Endothelial cell of umbilical vein (primary cell): ENCODE measurements around the gene KLF3. TPM values are rescaled to one million over a fixed set of nuclear protein-coding genes. Genes with fewer than 3 reads are reported as not detected.

ENCODE experiments used
- BruUV-seq: library from RNA; stranded (reverse); fragments of 400-500 nt; replicated peaks from 2 replicates; lab custom pipeline; 2021; lab: Mats Ljungman, UMichigan
- CTCF ChIA-PET: fragments of 300-600, 350-600 bp; sonication (Branson Sonifier 250); formaldehyde crosslinking; loops from one replicate; lab custom pipeline; 2021; ENCODE audit warnings: antibody characterized with exemption, inconsistent platforms; lab: Charles Lee
- POLR2A ChIA-PET: fragments of 300-600, 350-600 bp; sonication (Branson Sonifier 250); formaldehyde crosslinking; loops from one replicate; lab custom pipeline; 2021; ENCODE audit warnings: antibody characterized with exemption, inconsistent platforms; lab: Charles Lee
- DNase-seq: peaks from one replicate; pipeline ENCODE4 v3.0.0-alpha.2; 2011; ENCODE audit warnings: low read depth, low spot score
- FAIRE-seq: peaks from 2 replicates; lab custom pipeline; 2011; peaks lifted over from hg19 to GRCh38; lab: Jason Lieb, UNC
- H2AFZ ChIP-seq: 2 replicates; pipeline ENCODE4 v1.6.0; 2012; ENCODE audit warnings: low read depth, low read length, control low read depth, inconsistent platforms
- H3K27ac ChIP-seq: 2 replicates; pipeline ENCODE4 v1.5.1; 2011; ENCODE audit warnings: low read depth, mild to moderate bottlenecking, control low read depth, low read length, moderate library complexity; ENCODE audit not compliant: insufficient read depth
- H3K27me3 ChIP-seq, 2 experiments: 2 replicates each; pipeline versions ENCODE4 v1.6.0 to v1.6.1; 2011; ENCODE audit warnings: low read length in 2 of 2, mixed read lengths in 1 of 2; ENCODE audit not compliant: control insufficient read depth in 2 of 2, insufficient read depth in 2 of 2
- H3K36me3 ChIP-seq, 2 experiments: 2 replicates in 1 of 2; 3 replicates in 1 of 2; pipeline ENCODE4 v1.5.1; 2011; ENCODE audit warnings: low read length in 2 of 2, mild to moderate bottlenecking in 1 of 2, moderate library complexity in 1 of 2; ENCODE audit not compliant: control insufficient read depth in 2 of 2, insufficient read depth in 2 of 2; ENCODE audit errors: extremely low read depth in 1 of 2
- H3K4me1 ChIP-seq: 3 replicates; pipeline ENCODE4 v1.5.1; 2011; ENCODE audit warnings: mild to moderate bottlenecking, low read length; ENCODE audit not compliant: control insufficient read depth, insufficient read depth; ENCODE audit errors: extremely low read depth
- H3K4me2 ChIP-seq: 2 replicates; pipeline ENCODE4 v1.6.1; 2011; ENCODE audit warnings: low read length, control low read depth, mixed read lengths; ENCODE audit not compliant: insufficient read depth
- H3K4me3 ChIP-seq, 3 experiments: fragments of 200-600 bp in 1 of 3; sonication (generic), shearing (Covaris generic) in 1 of 3; replicated peaks in 1 of 3; 2 replicates each; pipeline ENCODE4 v1.5.1; 2011 to 2016; ENCODE audit warnings: control low read depth in 3 of 3, low read length in 3 of 3, mild to moderate bottlenecking in 2 of 3, inconsistent platforms in 1 of 3, low read depth in 1 of 3, moderate library complexity in 1 of 3; ENCODE audit not compliant: insufficient read depth in 1 of 3
- H3K79me2 ChIP-seq: 2 replicates; pipeline ENCODE4 v1.6.0; 2012; ENCODE audit warnings: low read length, inconsistent platforms; ENCODE audit not compliant: control insufficient read depth, insufficient read depth
- H3K9ac ChIP-seq: replicated peaks from 2 replicates; pipeline ENCODE3; 2011; ENCODE audit warnings: low read length, control low read depth; ENCODE audit not compliant: insufficient read depth; ENCODE audit errors: extremely low read depth
- H3K9me1 ChIP-seq: replicated peaks from 3 replicates; pipeline ENCODE4 v1.6.0; 2011; ENCODE audit warnings: mild to moderate bottlenecking, low read length; ENCODE audit not compliant: control insufficient read depth, insufficient read depth; ENCODE audit errors: extremely low read depth
- H3K9me3 ChIP-seq: replicated peaks from 2 replicates; pipeline ENCODE4 v1.5.1; 2012; ENCODE audit warnings: low read length, inconsistent platforms; ENCODE audit not compliant: control insufficient read depth, insufficient read depth
- H4K20me1 ChIP-seq: replicated peaks from 2 replicates; pipeline ENCODE3; 2011; ENCODE audit warnings: mild to moderate bottlenecking, low read length; ENCODE audit not compliant: control insufficient read depth, insufficient read depth; ENCODE audit errors: extremely low read depth
- CTCF ChIP-seq, 2 donors: IDR thresholded peaks; 1 replicate in 1 of 2; 2 replicates in 1 of 2; pipeline ENCODE4 v1.5.1; 2011; ENCODE audit warnings: low read length in 2 of 2, mild to moderate bottlenecking in 2 of 2, moderate library complexity in 2 of 2, control low read depth in 1 of 2, inconsistent platforms in 1 of 2, low read depth in 1 of 2; ENCODE audit not compliant: insufficient read depth in 1 of 2; ENCODE audit errors: extremely low read depth in 1 of 2
- EZH2 ChIP-seq: IDR thresholded peaks from 2 replicates; pipeline ENCODE4 v1.6.1; 2012; ENCODE audit warnings: borderline replicate concordance, low read depth, mild to moderate bottlenecking, moderate library complexity, low read length, inconsistent platforms; ENCODE audit not compliant: severe bottlenecking
- FOS ChIP-seq: IDR thresholded peaks from 2 replicates; pipeline ENCODE4 v1.6.1; 2011; ENCODE audit warnings: mild to moderate bottlenecking, low read length, moderate library complexity, borderline replicate concordance; ENCODE audit not compliant: insufficient read depth
- GATA2 ChIP-seq: IDR thresholded peaks from 2 replicates; pipeline ENCODE4 v1.7.0; 2011; ENCODE audit warnings: low read depth, mild to moderate bottlenecking, moderate library complexity, mixed read lengths, low read length; ENCODE audit not compliant: insufficient read length, insufficient read depth
- JUN ChIP-seq: IDR thresholded peaks from 2 replicates; pipeline ENCODE4 v1.6.1; 2011; ENCODE audit warnings: borderline replicate concordance, low read depth; ENCODE audit not compliant: insufficient read length, insufficient read depth
- MAX ChIP-seq: IDR thresholded peaks from 2 replicates; pipeline ENCODE4 v1.6.1; 2011; ENCODE audit not compliant: insufficient read depth, insufficient read length
- MYC ChIP-seq: IDR thresholded peaks from one replicate; pipeline ENCODE4 v1.6.1; 2011; ENCODE audit warnings: mild to moderate bottlenecking, low read depth, low read length
- POLR2A ChIP-seq: IDR thresholded peaks from 2 replicates; pipeline ENCODE4 v1.6.1; 2012; ENCODE audit warnings: low read depth, mild to moderate bottlenecking, control low read depth, low read length
- POLR2AphosphoS5 ChIP-seq: IDR thresholded peaks from 2 replicates; pipeline ENCODE4 v1.6.1; 2012; ENCODE audit warnings: low read depth, mild to moderate bottlenecking, control low read depth, low read length, moderate library complexity; ENCODE audit not compliant: insufficient read depth
- dilution Hi-C: fragments of 300-500 bp; cut with MboI; formaldehyde crosslinking; loops from one replicate; pipeline ENCODE4 v1.15.0; 2019; ENCODE audit warnings: low sequenced_read_pairs; ENCODE audit not compliant: extremely low pct_ligation_motif_present
- intact Hi-C: fragments of 100-400 bp; cut with micrococcal nuclease; formaldehyde crosslinking; loops from one replicate; pipeline ENCODE4 v1.10.0; 2022
- polyA plus RNA-seq, 4 experiments: library from polyadenylated mRNA; depleted of rRNA in 3 of 4; stranded (reverse) in 3 of 4; unstranded in 1 of 4; fragments of >200 nt; gene quantifications; 2 replicates each; pipeline versions ENCODE4 v1.2.1 to v1.2.3, GENCODE V29; 2011 to 2012; ENCODE audit warnings: missing spikeins in 1 of 4
- total RNA-seq: library from RNA; stranded (reverse); gene quantifications from 2 replicates; pipeline ENCODE4 v1.2.3, GENCODE V29; 2021

Gene KLF3
- total and polyA plus RNA-seq, 2 donors (not counting 3 experiments of a cell fraction or from before 2014, with no cell fraction given): 27.7 to 50.5 TPM

DNA sequence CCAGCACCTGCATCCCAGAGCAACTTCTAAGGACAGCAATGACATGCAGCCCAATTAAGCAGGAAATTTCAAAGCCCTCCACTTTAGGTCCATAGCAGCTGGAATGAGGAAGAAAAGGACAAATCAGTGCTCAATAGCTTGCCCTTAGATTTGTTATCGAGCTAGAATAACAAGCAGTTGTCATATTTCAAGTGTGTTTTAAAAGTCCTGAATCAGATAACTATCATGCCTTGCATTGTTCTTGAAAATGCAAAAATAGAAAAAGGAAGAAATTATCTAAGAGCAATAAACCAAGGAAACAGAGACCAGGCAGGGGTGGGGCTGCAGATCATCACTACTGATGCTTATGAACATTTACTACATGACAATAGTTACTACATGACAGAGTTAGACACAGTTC lies 43.9 kb upstream of the KLF3 start:
- no peaks in the 10 kb centered on the region for H3K4me1 ChIP-seq
- ChIA-PET CTCF (interaction anchor here (1.2 kb wide), 1 partner anchor 10 kb away, joined by 3 read pairs; no protein-coding TSS in a partner anchor), POLR2A (no interaction called here)
- peaks cover 0 to 2% of the 10 kb centered on the region in 2 experiments for H3K27me3 ChIP-seq
- H3K4me3 ChIP-seq: no peak overlapping the region
- H3K79me2 ChIP-seq: no peaks in the 10 kb centered on the region
- no peak overlapping the region for H3K9ac ChIP-seq
- no peaks in the 10 kb centered on the region for H3K9me3 ChIP-seq
- H3K36me3 ChIP-seq: no peaks in the 10 kb centered on the region
- no peak overlapping the region for H3K4me2 ChIP-seq
- TF ChIP-seq MAX (no peak), GATA2 (no peak), POLR2AphosphoS5 (no peak), FOS (no peak), MYC (no peak), POLR2A (no peak), JUN (no peak), EZH2 (no peak), CTCF (IDR thresholded peaks at IDR 0.05; ENCODE audit: extremely low read depth in 1 of 2, insufficient read depth in 1 of 2, low read depth in 1 of 2, low read length in 2 of 2) (no peak)
- no peak for FAIRE-seq
- no peaks in the 10 kb centered on the region for H3K9me1 ChIP-seq
- no peak overlapping the region for H3K27ac ChIP-seq
- dilution Hi-C loops: no loop called here
- no TSS peak for BruUV-seq
- DNase-seq: no peak
- H2AFZ ChIP-seq: no peak overlapping the region
- H4K20me1 ChIP-seq: no peaks in the 10 kb centered on the region
- intact Hi-C loops: no loop called here
